GM19099 (cell line): ENCODE data around the gene B3GAT2.

Experiments
- POLR2A ChIP-seq: IDR thresholded peaks from 3 replicates; pipeline ENCODE4 v1.6.1; 2011; ENCODE audit warnings: low read depth; ENCODE audit not compliant: insufficient read length; ENCODE audit errors: extremely low read depth

Gene B3GAT2

GRCh38 chr6:70956451-70957283 is at the start of gene B3GAT2:
B3GAT2 (minus strand) TSS chr6:70957060; CDS start chr6:70956429, 631 bp downstream.
- no peak for TF ChIP-seq POLR2A

GRCh38 chr6:70998148-70998547 is 41.3 kb upstream of the B3GAT2 start:
- TF ChIP-seq POLR2A = no peak

GRCh38 chr6:70997379-70997778 is 40.5 kb upstream of the B3GAT2 start:
- no peak for TF ChIP-seq POLR2A

DNA sequence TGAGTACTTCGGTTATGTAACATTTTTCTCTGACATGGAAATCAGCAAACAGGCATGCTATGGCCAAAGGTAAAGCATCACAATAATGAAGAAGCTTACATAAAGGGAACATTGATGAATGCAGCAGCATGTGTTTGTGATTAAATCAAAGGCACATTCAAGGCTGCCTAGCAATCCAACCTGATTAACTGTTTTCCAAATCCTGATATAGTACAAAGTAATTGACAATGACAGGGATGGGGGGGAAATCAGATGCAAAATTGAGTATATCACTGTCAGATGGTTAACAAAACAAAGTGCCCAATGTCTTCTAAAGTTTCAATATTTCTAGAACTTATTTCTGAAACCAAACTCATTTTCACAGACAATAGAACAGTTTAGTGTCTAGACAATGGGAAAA is 39.2 kb upstream of the B3GAT2 start:
- no peak for TF ChIP-seq POLR2A

- no peak for TF ChIP-seq POLR2A
Measured at GRCh38 chr6:70995411-70995810, 38.6 kb upstream of the B3GAT2 start.

DNA sequence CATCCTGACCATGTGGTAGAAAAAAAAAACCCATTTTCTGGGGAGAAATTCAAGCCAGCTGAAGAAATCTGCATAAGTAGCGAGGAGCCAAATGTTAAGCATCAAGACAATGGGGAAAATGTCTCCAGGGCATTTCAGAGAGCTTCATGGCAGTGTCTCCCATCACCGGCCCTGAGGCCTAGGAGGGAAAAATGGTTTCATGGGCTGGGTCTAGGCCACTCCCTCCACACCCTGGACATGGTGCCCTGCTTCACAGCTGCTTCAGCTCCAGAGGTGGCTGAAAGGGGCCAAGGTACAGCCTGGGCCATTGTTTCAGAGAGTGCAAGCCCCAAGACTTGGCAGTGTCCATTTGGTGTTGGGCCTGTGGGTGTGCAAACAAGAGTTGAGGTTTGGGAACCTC is 34.4 kb upstream of the B3GAT2 start:
- TF ChIP-seq POLR2A = no peak

- no peak for TF ChIP-seq POLR2A
Measured at GRCh38 chr6:70985156-70985555, 28.3 kb upstream of the B3GAT2 start.

- no peak for TF ChIP-seq POLR2A
Measured at GRCh38 chr6:70982747-70983146, 25.9 kb upstream of the B3GAT2 start.

- TF ChIP-seq POLR2A = no peak
Measured at GRCh38 chr6:70980727-70981126, 23.9 kb upstream of the B3GAT2 start.

DNA sequence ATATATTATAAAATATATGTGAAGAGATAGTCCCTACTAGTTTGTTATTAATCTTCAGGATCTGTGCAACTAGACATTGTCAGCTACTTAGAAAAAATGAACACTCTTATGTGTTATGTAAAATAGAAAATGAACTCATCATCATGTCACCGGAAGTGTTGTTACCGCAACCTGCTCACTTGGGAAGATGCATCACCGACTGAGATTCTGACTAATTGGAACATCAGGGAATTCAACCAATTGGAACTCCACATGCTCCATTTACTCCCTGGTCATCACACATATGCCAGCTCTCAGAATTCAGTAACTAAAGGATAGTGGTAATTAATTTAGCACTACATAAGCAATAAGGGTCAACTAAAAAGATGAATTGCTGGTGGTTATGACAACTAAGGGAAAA is 16.7 kb upstream of the B3GAT2 start:
- no peak for TF ChIP-seq POLR2A

DNA sequence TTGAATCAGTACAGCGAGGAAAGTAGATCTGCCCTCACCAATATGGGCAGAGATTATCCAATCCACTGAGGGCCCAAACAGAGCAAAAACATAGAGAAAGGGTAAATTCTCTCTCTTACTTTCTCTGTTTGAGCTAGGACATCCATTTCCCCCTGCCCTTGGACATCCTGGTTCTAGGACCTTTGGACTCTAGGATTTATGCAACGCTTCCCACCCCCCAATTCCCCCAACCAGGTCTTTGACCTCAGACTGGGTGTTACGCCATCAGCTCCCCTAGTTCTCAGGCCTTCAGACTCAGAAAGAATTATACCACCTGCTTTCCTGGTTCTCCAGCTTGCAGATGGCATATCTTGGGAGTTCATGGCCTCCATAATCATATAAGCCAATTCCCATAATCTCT is 10.2 kb upstream of the B3GAT2 start:
- no peak for TF ChIP-seq POLR2A

- no peak for TF ChIP-seq POLR2A
Measured at GRCh38 chr6:70957284-70957617, 391 bp upstream of the B3GAT2 start.

DNA sequence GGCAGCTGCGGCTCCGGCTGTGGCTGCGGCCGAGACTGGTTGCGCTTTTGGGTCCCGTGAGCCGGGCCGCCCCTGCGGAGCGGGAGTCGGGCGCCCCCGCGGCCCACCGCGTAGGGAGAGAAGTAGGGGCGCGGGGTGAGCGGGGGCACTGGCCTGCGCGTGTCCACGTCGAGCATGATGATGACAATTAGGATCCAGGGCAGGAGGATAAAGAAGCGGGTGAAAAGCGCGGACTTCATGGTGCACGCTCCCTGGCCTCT is 739 bp downstream of the B3GAT2 start:
- TF ChIP-seq POLR2A = no peak

DNA sequence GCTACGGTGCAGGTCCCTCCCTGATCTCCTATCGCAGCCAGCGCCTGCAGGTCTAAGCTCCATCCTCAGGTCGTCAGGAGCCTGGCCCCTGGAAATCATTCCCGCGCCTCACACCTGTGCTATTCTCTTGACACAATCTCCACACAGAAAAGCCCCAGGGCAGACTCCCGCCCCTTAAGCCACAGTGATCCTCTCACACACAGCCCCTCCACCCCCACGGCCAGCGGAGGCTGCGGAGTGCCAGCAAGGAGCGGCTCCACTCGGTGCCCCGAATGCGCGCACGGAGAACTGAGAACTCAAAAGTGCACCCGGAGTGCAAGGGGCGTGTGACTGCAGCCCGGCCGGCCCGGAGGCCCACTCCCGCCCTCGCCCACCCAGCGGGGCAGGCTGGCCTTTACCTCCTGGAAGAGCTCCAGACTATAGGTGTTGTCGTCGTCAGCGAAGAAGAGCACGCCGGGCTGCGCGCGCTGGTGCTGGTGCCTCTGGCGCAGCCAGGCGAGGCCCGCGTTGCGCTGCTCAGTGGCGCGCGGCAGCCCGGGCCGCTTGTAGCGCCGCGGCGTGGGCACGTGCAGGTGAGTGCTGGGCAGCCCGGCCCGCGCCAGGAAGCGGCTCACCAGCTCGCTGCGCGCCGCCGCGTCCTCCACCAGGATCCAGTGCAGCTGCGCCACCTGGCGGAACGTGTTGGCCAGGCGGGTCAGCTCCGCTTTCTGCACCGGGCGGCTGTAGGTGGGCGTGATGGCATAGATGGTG is 1.2 kb downstream of the B3GAT2 start:
- TF ChIP-seq POLR2A = no peak

DNA sequence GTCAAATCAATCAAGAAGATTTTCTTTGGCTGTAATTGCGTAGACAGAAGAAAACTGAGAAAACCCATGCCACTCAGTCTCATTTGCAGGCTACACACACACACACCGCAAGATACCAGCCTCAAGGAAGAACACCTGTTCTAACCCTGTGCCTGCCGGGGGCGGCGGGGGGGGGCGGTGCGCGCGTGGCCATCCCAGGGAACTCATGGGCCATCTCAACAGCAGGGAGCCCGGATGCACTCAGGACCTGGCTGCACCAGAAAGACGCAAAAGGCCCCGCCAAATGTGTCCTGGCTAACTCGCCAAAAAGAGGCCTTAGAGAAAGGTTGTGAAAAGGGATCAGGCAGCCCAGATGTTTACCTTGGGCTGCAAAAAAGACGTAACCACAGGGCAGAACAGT is 2.1 kb downstream of the B3GAT2 start:
- TF ChIP-seq POLR2A = no peak

- no peak for TF ChIP-seq POLR2A
Measured at GRCh38 chr6:70954176-70954575, 2.7 kb downstream of the B3GAT2 start.

DNA sequence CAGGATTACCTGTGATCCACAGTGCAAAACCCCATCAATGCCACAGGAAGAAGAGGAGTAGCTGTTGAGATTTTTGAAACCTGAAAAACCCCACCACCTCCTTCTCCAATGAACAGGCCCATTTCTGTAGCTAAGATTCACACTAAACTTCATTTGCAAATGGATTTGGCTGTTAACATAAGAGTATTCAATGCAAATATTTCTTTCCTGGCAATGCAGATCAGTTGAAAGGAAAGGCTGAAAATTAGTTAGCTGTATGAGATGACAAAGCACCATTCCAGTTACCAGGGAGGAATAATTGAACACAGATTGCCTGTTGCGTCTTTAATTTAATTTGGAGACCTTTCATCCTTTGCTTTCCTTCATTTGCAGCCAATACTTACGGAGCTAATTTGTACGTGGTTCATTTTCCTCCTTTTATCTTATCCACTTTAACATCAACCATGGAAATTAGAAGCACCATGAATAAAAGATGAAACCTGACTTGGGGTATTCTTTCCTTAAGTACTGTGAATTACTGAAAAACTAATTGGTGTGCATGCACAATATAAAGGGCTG is 4.2 kb downstream of the B3GAT2 start:
- TF ChIP-seq POLR2A = no peak

DNA sequence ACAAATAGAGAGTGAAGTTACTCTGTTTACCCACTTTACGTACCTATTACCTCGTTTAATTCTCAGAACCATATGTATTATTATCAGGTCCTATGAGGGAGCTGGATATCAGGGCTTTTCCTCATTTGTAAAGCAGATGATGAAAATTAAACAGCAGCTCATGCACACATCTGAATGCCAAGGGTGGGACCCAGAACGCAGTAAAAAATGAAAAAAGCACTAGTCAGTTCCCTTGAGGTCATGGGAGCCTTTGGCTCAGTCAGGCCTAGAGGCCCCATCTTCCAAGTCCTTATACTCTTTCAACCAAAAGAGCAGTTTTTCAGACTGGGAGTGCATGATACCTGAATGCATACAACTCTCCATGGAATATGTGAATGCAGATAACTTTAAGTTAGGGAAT is 23.0 kb downstream of the B3GAT2 start:
- TF ChIP-seq POLR2A = no peak
